ENCODE results near the gene ALDH1A2. TPM values are rescaled to one million over a fixed set of nuclear protein-coding genes. Genes with fewer than 3 reads are reported as not detected.

Gene ALDH1A2
- total RNA-seq, 1 experiment from 2014 or later = 0.22 TPM

DNA sequence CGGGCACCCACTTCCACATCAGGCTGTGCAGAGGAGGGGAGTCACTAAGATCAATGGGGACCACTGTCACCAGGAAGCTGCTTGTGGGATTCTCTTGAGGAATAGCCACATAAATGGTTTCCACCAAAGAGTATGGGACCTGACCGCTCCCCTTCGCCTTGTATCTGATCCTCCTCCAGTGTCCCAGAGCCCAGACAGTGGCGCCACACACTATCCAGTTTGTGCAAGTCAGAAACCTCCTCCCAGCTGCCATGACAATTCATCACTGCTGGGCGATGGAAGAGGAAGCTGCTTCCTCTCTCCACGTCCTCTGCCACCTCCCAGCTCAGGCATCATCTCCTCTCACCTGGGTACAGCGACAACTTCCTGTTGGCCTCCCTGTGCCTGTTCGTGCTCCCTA is 147.5 kb downstream of the ALDH1A2 start:
- Histone ChIP-seq H3K9ac (ENCODE audit: low read length) (no peak overlapping the region), H3K9me2 (replicated peaks; ENCODE audit: low read length) (no peaks in the 10 kb centered on the region), H3K36me3 (ENCODE audit: low read depth, low read length) (no peaks in the 10 kb centered on the region), H3K4me1 (ENCODE audit: insufficient read depth, low read length) (peaks cover 13% of the 10 kb centered on the region), H3K79me2 (ENCODE audit: low read length) (no peaks in the 10 kb centered on the region), H3K27ac (ENCODE audit: low read length) (no peak overlapping the region), H3K9me3 (ENCODE audit: low read length) (no peaks in the 10 kb centered on the region), H3F3A (ENCODE audit: low read length, unreplicated experiment) (no peaks in the 10 kb centered on the region), H3K27me3 (ENCODE audit: low read length) (no peaks in the 10 kb centered on the region), H4K20me1 (ENCODE audit: low read length) (no peaks in the 10 kb centered on the region), H3K4me2 (ENCODE audit: low read length) (no peak overlapping the region), H2AFZ (ENCODE audit: low read length) (no peak overlapping the region), H3K4me3 (ENCODE audit: low read length) (no peak overlapping the region)
- no peak for TF ChIP-seq EZH2phosphoT487 (IDR thresholded peaks at IDR 0.05; ENCODE audit: borderline replicate concordance, low read length)
- TF ChIP-seq, protein P1, sequence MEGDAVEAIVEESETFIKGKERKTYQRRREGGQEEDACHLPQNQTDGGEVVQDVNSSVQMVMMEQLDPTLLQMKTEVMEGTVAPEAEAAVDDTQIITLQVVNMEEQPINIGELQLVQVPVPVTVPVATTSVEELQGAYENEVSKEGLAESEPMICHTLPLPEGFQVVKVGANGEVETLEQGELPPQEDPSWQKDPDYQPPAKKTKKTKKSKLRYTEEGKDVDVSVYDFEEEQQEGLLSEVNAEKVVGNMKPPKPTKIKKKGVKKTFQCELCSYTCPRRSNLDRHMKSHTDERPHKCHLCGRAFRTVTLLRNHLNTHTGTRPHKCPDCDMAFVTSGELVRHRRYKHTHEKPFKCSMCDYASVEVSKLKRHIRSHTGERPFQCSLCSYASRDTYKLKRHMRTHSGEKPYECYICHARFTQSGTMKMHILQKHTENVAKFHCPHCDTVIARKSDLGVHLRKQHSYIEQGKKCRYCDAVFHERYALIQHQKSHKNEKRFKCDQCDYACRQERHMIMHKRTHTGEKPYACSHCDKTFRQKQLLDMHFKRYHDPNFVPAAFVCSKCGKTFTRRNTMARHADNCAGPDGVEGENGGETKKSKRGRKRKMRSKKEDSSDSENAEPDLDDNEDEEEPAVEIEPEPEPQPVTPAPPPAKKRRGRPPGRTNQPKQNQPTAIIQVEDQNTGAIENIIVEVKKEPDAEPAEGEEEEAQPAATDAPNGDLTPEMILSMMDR (conservative IDR thresholded peaks at IDR 0.05; ENCODE audit: low read depth, low read length) = no peak
- no peak for TF ChIP-seq EZH2 (IDR thresholded peaks at IDR 0.05; ENCODE audit: low read length, unreplicated experiment)
- CTCF ChIA-PET = no interaction called here
- ATAC-seq (no peak), DNase-seq (no peak)
- POLR2A ChIA-PET (ENCODE audit: unreplicated experiment) = no interaction called here
- BruUV-seq (replicated peaks) = no TSS peak
- intact Hi-C loops (cut with micrococcal nuclease) = no loop called here

DNA sequence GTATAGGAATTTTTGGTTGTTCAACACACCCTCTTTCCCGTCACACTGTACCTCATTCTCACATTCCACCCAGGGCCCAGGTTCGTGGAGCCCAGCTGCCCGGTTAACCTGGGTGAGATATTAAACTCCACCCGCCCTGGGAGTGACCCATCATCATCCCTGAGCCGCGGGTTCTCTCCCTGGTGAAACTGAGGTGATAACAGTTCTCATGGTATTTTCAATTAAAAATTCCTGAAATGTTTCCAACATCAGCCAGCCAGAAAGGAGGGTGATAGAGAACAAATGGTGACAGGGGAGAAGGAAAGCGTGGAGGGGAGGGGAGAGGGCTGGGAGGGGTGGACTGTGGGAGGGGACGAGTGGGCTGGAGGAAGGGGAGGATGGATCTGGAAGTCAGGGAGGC is 148.8 kb downstream of the ALDH1A2 start:
- no peaks in the 10 kb centered on the region for H3K9me2 ChIP-seq (replicated peaks; ENCODE audit: low read length)
- H3K9ac ChIP-seq (ENCODE audit: low read length) = no peak overlapping the region
- CTCF ChIA-PET = no interaction called here
- no peak for DNase-seq
- no TSS peak for BruUV-seq (replicated peaks)
- no peak overlapping the region for H3K27ac ChIP-seq (ENCODE audit: low read length)
- intact Hi-C loops (cut with micrococcal nuclease) = no loop called here
- ATAC-seq = no peak
- no peak overlapping the region for H3K4me2 ChIP-seq (ENCODE audit: low read length)
- TF ChIP-seq EZH2phosphoT487 (IDR thresholded peaks at IDR 0.05; ENCODE audit: borderline replicate concordance, low read length) (no peak), EZH2 (IDR thresholded peaks at IDR 0.05; ENCODE audit: low read length, unreplicated experiment) (no peak)
- TF ChIP-seq, protein P1 (conservative IDR thresholded peaks at IDR 0.05; ENCODE audit: low read depth, low read length) = no peak
- H3K9me3 ChIP-seq (ENCODE audit: low read length) = no peaks in the 10 kb centered on the region
- no peaks in the 10 kb centered on the region for H3K27me3 ChIP-seq (ENCODE audit: low read length)
- no peaks in the 10 kb centered on the region for H4K20me1 ChIP-seq (ENCODE audit: low read length)
- H3K79me2 ChIP-seq (ENCODE audit: low read length) = no peaks in the 10 kb centered on the region
- peaks cover 9% of the 10 kb centered on the region for H3K4me1 ChIP-seq (ENCODE audit: insufficient read depth, low read length)
- POLR2A ChIA-PET (ENCODE audit: unreplicated experiment) = no interaction called here
- no peaks in the 10 kb centered on the region for H3F3A ChIP-seq (ENCODE audit: low read length, unreplicated experiment)
- no peaks in the 10 kb centered on the region for H3K36me3 ChIP-seq (ENCODE audit: low read depth, low read length)
- no peak overlapping the region for H2AFZ ChIP-seq (ENCODE audit: low read length)
- H3K4me3 ChIP-seq (ENCODE audit: low read length) = no peak overlapping the region

DNA sequence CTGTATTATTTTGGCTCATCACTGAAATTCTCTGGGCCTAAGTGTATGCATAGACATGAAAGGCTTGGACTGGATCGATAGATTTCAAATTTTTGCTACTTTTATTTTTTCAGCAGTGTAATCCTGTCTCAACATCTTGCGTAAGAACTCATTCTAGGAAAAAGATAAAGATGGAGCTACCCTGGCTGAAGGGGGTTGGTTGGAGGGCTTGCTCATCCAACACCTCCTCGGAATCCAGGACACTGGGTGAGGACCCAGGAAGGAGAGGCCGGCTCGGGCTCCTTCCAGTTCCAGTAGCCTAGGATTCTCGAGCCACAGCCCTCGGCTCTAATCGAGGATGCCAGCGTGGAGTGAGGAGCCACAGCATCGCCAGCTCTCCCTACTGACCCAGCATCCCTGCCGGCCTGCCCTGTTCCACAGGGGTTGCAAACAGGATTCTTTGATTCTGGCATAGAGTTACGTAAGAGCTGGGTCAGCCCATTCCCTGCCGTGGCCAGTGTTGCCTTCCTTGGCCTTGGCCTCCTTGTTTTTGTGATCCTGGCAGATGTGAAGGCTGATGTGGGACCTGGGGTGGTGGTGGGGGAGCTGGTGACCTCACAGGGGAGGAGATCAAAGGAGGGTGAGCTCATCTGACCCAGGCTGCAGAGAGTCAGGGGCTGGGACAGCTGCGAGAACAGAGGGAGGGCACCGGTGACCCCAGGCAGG is 149.5 kb downstream of the ALDH1A2 start:
- ATAC-seq (no peak), DNase-seq (no peak)
- Histone ChIP-seq H3K9me2 (replicated peaks; ENCODE audit: low read length) (no peaks in the 10 kb centered on the region), H3K4me3 (ENCODE audit: low read length) (no peak overlapping the region), H4K20me1 (ENCODE audit: low read length) (no peaks in the 10 kb centered on the region), H3K27me3 (ENCODE audit: low read length) (no peaks in the 10 kb centered on the region), H3K79me2 (ENCODE audit: low read length) (no peaks in the 10 kb centered on the region), H3K27ac (ENCODE audit: low read length) (no peak overlapping the region), H3K36me3 (ENCODE audit: low read depth, low read length) (no peaks in the 10 kb centered on the region), H3F3A (ENCODE audit: low read length, unreplicated experiment) (no peaks in the 10 kb centered on the region), H2AFZ (ENCODE audit: low read length) (no peak overlapping the region), H3K4me2 (ENCODE audit: low read length) (no peak overlapping the region), H3K9me3 (ENCODE audit: low read length) (no peaks in the 10 kb centered on the region), H3K9ac (ENCODE audit: low read length) (no peak overlapping the region), H3K4me1 (ENCODE audit: insufficient read depth, low read length) (peaks cover 9% of the 10 kb centered on the region)
- POLR2A ChIA-PET (ENCODE audit: unreplicated experiment) = no interaction called here
- BruUV-seq (replicated peaks) = no TSS peak
- intact Hi-C loops (cut with micrococcal nuclease) = no loop called here
- CTCF ChIA-PET = interaction anchor here (0.6 to 0.7 kb wide), 2 partner anchors 37 to 137 kb away, joined by 3 read pairs; no protein-coding TSS in a partner anchor
- TF ChIP-seq, protein P1 (conservative IDR thresholded peaks at IDR 0.05; ENCODE audit: low read depth, low read length) = no peak
- TF ChIP-seq EZH2 (IDR thresholded peaks at IDR 0.05; ENCODE audit: low read length, unreplicated experiment) = no peak
- no peak for TF ChIP-seq EZH2phosphoT487 (IDR thresholded peaks at IDR 0.05; ENCODE audit: borderline replicate concordance, low read length)

Data from PC-3 (cell line).